Measurements from ENCODE around the gene R3HDM4. TPM values are rescaled to one million over a fixed set of nuclear protein-coding genes. Genes with fewer than 3 reads are reported as not detected.
A peak's percentile ranks its signal among the peaks of the same experiment; 100 is the strongest.

Gene R3HDM4
- total RNA-seq, 2 donors from 2014 or later: 37.6 to 42.4 TPM

- peak; percentile 26 for ATAC-seq (ENCODE audit: insufficient number of reproducible peaks, low FRiP score, low read depth)
- peak overlapping the region in 1 of 2 donors; percentile 31 for H3K27ac ChIP-seq
- H3K27me3 ChIP-seq (replicated peaks; ENCODE audit: insufficient read depth): peaks cover 5% of the 10 kb centered on the region
- DNase-seq (ENCODE audit: low spot score): no peak
- H3K36me3 ChIP-seq: no peaks in the 10 kb centered on the region
- H3K9me3 ChIP-seq: no peaks in the 10 kb centered on the region
- peak overlapping the region; percentile 79 for H3K4me3 ChIP-seq
- peaks cover 11 to 41% of the 10 kb centered on the region in 2 donors for H3K4me1 ChIP-seq (ENCODE audit: control insufficient read depth in 1 of 2, low read depth in 2 of 2)
- TF ChIP-seq CTCF (IDR thresholded peaks at IDR 0.05): no peak
Measured at GRCh38 chr19:925087-925525, 12.1 kb upstream of the R3HDM4 start.

GRCh38 chr19:924553-925086 lies 11.6 kb upstream of the R3HDM4 start:
- Histone ChIP-seq H3K36me3 (no peaks in the 10 kb centered on the region), H3K4me1 (ENCODE audit: control insufficient read depth in 1 of 2, low read depth in 2 of 2) (peaks cover 11 to 45% of the 10 kb centered on the region in 2 donors), H3K27ac (no peak overlapping the region), H3K4me3 (peak overlapping the region; percentile 79), H3K27me3 (replicated peaks; ENCODE audit: insufficient read depth) (peaks cover 9% of the 10 kb centered on the region), H3K9me3 (no peaks in the 10 kb centered on the region)
- DNase-seq (ENCODE audit: low spot score) (no peak), ATAC-seq (ENCODE audit: insufficient number of reproducible peaks, low FRiP score, low read depth) (no peak)
- TF ChIP-seq CTCF (IDR thresholded peaks at IDR 0.05): no peak

GRCh38 chr19:920051-920864 lies 7.2 kb upstream of the R3HDM4 start:
- no peak for ATAC-seq (ENCODE audit: insufficient number of reproducible peaks, low FRiP score, low read depth)
- H3K9me3 ChIP-seq: no peaks in the 10 kb centered on the region
- no peak for DNase-seq (ENCODE audit: low spot score)
- TF ChIP-seq CTCF (IDR thresholded peaks at IDR 0.05): no peak
- H3K4me1 ChIP-seq (ENCODE audit: control insufficient read depth in 1 of 2, low read depth in 2 of 2): peaks cover 19 to 52% of the 10 kb centered on the region in 2 donors
- H3K27ac ChIP-seq: no peak overlapping the region
- no peaks in the 10 kb centered on the region for H3K36me3 ChIP-seq
- H3K27me3 ChIP-seq (replicated peaks; ENCODE audit: insufficient read depth): peaks cover 9% of the 10 kb centered on the region
- peak overlapping the region; percentile 47 for H3K4me3 ChIP-seq

GRCh38 chr19:919199-920050 lies 6.4 kb upstream of the R3HDM4 start:
- no peak for ATAC-seq (ENCODE audit: insufficient number of reproducible peaks, low FRiP score, low read depth)

More at GRCh38 chr19:919199-920050, 6.4 kb upstream of the R3HDM4 start:
- DNase-seq (ENCODE audit: low spot score): no peak
- Histone ChIP-seq H3K9me3 (no peaks in the 10 kb centered on the region), H3K36me3 (no peaks in the 10 kb centered on the region), H3K4me1 (ENCODE audit: control insufficient read depth in 1 of 2, low read depth in 2 of 2) (peaks cover 14 to 45% of the 10 kb centered on the region in 2 donors), H3K27ac (no peak overlapping the region), H3K27me3 (replicated peaks; ENCODE audit: insufficient read depth) (peaks cover 9% of the 10 kb centered on the region), H3K4me3 (peak overlapping the region; percentile 47)
- TF ChIP-seq CTCF (IDR thresholded peaks at IDR 0.05): no peak
